Measurements from ENCODE around the gene OSCP1.

The OSCP1 gene

DNA sequence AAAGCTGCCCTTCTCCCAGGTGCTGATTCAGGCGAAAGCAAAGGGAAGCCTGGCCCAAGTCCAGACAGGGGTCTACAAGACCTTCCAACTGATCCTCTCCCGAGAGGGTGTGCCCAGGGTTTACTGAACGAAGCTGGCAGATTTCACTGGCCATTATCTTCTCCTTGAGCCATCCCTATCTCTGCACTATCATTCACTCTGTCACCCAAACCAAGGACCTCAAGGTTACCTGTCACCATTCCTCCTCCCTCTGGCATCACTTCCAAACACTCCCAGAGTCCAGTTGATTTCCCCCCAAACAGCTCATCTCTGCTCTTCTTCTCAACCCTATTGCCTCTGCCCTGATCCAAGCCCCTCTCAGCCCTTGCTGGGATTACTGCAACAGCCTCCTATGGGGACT lies 69.5 kb downstream of the OSCP1 start:
- Mint-ChIP-seq H3K4me3 (no peak overlapping the region), H3K4me1 (peaks cover 63% of the 10 kb centered on the region), H3K9me3 (no peaks in the 10 kb centered on the region), H3K36me3 (ENCODE audit: insufficient read depth) (peaks cover 19% of the 10 kb centered on the region), H3K27ac (ENCODE audit: low read depth) (peak overlapping the region; percentile 84), H3K27me3 (no peaks in the 10 kb centered on the region)
- ATAC-seq (replicated peaks; ENCODE audit: extremely low read depth, poor library complexity, severe bottlenecking) (no peak), DNase-seq (ENCODE audit: low spot score in 2 of 2) (no peak)

DNA sequence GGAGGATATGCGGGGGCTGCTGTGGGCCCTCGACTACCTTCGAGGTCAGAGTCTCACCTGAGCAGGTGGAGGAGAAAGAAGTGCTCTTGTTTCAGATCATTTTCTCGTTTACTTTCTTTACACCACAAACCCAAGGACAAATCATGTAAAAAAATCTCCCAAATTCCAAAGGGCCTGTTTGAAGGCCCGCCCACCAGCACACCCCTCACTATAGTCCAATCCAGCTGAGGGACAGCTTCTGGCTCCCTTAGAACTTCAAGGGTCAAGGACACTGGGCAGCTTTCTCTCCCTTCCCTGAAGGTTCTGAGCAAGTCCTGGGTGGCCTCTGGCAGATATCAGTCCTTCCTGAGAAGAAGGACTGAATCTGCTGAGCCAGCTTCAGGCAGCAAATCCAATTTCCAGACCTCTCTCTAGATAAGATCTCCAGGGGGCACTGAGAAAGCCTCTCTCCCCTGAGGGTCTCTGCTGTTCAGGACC lies 70.1 kb downstream of the OSCP1 start:
- H3K27ac Mint-ChIP-seq (ENCODE audit: low read depth): peak overlapping the region; percentile 39
- peaks cover 18% of the 10 kb centered on the region for H3K36me3 Mint-ChIP-seq (ENCODE audit: insufficient read depth)

DNA sequence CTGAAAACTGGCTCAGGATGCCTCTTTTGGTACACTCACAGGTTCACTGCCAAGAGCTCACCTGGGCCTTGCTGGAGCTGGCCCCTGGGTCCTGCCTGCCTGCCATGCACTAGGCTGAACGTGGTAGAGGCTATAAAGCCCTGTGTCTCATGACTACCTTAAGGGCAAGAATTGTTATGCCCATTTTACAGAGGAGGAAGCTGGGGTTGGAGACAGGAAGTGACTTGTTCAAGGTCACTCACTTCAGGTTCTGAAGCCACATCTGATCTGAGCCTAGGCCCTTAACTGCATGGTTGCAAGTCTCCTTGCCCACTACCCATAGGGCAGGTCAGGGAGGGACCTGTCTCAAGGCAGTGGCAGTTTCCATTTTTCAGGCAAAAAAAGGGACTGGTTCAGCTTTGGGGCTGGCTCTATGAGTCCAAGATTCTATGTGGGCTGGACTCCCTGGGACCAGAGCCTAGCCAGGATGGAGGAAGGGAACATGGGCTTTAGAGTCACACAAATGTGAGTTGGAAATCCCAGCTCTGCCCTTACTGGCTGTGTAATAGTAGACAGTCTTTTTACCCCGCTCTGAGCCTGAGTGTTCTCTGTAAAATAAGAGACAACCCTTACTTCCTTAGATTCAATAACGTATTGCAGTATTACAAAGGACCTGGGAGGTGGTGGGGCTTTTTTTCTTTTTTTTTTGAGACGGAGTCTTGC lies 72.3 kb downstream of the OSCP1 start:
- Mint-ChIP-seq H3K36me3 (ENCODE audit: insufficient read depth) (peaks cover 8% of the 10 kb centered on the region), H3K9me3 (no peaks in the 10 kb centered on the region), H3K4me1 (peaks cover 62% of the 10 kb centered on the region), H3K27me3 (no peaks in the 10 kb centered on the region), H3K4me3 (no peak overlapping the region), H3K27ac (ENCODE audit: low read depth) (peak overlapping the region; percentile 39)
- DNase-seq (ENCODE audit: low spot score in 2 of 2) (no peak), ATAC-seq (replicated peaks; ENCODE audit: extremely low read depth, poor library complexity, severe bottlenecking) (no peak)

More for the DNA sequence above, 70.1 kb downstream of the OSCP1 start:
- Mint-ChIP-seq H3K9me3 (no peaks in the 10 kb centered on the region), H3K4me1 (peaks cover 63% of the 10 kb centered on the region), H3K27me3 (no peaks in the 10 kb centered on the region), H3K4me3 (no peak overlapping the region)
- DNase-seq (ENCODE audit: low spot score in 2 of 2) (no peak), ATAC-seq (replicated peaks; ENCODE audit: extremely low read depth, poor library complexity, severe bottlenecking) (no peak)

DNA sequence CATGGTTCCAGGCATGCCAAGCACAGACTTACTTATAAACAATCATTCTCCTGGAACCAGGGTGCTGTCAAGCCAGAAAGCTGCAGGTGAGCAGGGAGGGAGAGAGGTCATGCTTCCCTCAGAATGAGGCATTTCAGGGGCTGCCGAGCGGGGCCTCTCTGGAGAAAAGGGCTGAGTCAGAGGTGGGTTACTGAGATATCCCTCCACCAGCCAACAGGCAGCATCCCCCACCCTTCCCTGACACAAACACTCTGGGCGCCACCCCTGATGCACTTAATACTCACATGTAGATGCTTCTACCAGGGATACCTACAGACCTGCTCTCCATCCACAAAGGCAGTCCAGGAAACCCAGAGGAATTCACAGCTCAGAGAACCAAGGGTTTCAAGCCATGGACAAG lies 77.6 kb downstream of the OSCP1 start:
- no peak overlapping the region for H3K4me3 Mint-ChIP-seq
- H3K4me1 Mint-ChIP-seq: peaks cover 46% of the 10 kb centered on the region
- H3K36me3 Mint-ChIP-seq (ENCODE audit: insufficient read depth): peaks cover 2% of the 10 kb centered on the region
- no peak for ATAC-seq (replicated peaks; ENCODE audit: extremely low read depth, poor library complexity, severe bottlenecking)
- H3K27me3 Mint-ChIP-seq: no peaks in the 10 kb centered on the region
- DNase-seq (ENCODE audit: low spot score in 2 of 2): no peak
- no peaks in the 10 kb centered on the region for H3K9me3 Mint-ChIP-seq
- peak overlapping the region; percentile 94 for H3K27ac Mint-ChIP-seq (ENCODE audit: low read depth)

DNA sequence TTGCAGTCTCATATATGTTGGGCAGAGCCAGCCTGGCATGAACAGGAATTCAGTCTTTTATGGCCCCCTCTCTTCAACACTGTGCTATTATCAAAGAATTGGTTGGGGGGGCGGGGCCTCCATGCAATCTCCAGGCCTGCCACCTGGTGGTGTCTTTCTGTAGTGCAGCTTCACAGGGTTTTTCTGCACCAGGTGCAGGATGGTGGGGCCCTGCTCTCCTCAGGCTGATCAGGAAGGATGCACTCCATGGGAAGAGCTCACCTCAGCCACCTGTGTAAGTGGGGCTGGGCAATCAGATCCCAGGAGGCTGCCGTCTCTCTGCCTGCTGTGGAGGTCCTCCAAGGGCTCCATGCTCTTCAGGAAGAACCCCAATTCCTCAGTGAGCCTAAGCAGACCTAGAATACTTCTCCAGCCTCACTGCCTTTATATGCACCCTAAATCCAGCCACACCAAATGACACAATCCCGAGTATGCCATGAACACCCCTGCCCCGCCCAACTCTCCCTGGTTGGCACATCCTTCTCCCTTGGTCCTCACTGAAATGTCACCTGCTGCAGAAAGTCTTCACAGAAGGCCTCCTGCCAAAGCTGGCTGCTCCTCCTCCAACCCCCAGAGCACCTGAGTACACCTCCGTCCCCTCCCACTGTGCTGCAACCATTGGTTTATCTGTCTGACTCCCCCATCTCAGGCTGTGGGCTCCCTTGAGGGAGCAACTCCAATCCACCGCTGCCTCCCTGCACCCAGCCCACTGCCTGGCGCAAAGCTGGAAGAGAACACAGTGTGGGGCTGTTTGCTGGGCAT lies 81.0 kb downstream of the OSCP1 start:
- Mint-ChIP-seq H3K27ac (ENCODE audit: low read depth) (no peak overlapping the region), H3K36me3 (ENCODE audit: insufficient read depth) (peaks cover 5% of the 10 kb centered on the region), H3K9me3 (no peaks in the 10 kb centered on the region), H3K27me3 (no peaks in the 10 kb centered on the region), H3K4me1 (peaks cover 47% of the 10 kb centered on the region), H3K4me3 (no peak overlapping the region)
- DNase-seq (ENCODE audit: low spot score in 2 of 2) (peak; percentile 76 to 85), ATAC-seq (replicated peaks; ENCODE audit: extremely low read depth, poor library complexity, severe bottlenecking) (peak; percentile 54)
